Nucleus accumbens (tissue), 56 donors: ENCODE measurements around the gene AAK1.
"Not testable (repeated sequence)": the region's sequence is repeated elsewhere in the genome, so short reads cannot be mapped to it uniquely, and the experiment has no call there.

Experiments used
- DNase-seq, 56 donors: peaks; one replicate each; lab custom pipeline; 2025; lab: John Stamatoyannopoulos, UW

Gene AAK1

GRCh38 chr2:69628325-69629021 is 15.1 kb downstream of the AAK1 start:
- no peak for DNase-seq

DNA sequence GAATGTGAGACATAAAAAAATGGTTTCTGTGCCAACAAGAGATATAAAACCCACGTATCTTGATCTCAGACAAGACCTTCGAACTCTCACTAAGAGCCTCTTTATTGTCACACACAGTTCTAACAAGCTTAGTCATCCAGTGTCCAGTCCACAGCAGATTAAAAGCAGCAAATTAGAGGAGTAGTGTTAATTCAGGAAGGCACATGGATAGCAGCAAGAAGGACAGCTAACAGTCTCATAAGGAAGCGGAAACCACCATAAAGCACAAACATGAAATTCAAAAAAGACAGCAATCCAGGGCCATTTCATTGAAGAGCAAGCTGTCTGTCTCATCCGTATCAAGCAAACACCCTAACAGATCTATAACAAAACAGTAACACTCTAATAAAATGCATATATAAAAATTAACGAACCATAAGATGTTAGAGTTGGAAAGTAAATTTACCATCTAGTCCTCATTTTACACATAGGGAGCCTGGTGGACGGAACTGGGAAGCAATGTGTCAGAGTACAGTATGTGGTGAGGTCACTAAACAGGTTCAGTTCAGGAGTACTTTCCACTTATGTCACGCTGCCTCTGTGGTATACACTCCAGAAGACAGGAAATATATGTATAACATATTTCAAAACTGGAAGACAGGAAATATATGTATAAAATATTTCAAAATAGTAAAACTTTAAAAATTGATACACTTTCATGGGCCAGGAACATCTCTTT is 18.3 kb downstream of the AAK1 start:
- DNase-seq = no peak

DNA sequence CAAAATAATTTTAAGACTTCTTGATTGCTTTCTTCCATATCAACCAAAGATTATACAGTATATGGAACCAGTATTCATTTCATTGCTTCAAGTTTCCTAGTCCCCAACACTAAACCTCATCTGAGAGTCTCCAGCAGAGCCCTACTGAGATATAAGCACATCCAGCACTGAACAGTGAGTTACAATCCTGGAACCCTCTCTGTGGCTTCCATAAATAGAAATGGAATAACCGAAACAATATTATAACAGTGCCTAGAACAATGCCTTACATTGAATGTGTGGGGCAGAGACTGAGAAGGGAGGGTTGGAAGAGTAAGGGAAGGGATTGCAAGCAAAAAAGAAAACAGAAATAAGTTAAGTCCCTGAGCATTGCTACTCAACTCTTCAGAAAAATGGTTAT is 18.9 kb downstream of the AAK1 start:
- DNase-seq = no peak

DNA sequence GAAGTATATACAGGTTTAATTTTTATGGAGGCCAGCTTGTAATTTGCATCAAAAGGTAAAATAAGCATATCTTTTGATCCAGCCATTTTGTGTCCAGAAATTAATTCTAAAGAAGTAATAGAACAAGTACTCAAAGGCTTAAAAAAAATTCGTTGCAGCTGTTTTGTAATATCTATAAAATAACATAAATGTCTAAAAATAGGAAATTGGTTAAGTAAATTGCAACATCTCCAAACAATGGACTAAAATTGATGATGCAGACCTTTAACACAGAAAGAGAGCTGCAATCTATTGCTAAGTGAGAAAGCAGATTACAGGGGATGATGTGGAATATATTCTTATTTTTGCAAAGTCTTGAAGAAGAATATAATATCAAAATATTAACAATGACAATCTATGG is 19.4 kb downstream of the AAK1 start:
- no peak for DNase-seq

- no peak for DNase-seq
Observed at GRCh38 chr2:69623236-69623635, 20.3 kb downstream of the AAK1 start.

DNA sequence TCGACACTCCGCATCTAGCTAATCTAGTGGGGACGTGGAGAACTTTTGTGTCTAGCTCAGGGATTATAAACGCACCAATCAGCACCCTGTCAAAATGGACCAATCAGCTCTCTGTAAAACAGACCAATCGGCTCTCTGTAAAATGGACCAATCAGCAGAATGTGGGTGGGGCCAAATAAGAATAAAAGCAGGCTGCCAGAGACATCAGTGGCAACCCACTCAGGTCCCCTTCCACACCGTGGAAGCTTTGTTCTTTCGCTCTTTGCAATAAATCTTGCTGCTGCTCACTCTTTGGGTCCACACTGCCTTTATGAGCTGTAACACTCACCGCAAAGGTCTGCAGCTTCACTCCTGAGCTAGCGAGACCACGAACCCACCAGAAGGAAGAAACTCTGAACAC is 20.7 kb downstream of the AAK1 start:
- not testable (repeated sequence) for DNase-seq

- DNase-seq = not testable (repeated sequence)
Observed at GRCh38 chr2:69622017-69622540, 21.5 kb downstream of the AAK1 start.

- DNase-seq = no peak
Observed at GRCh38 chr2:69621440-69621839, 22.1 kb downstream of the AAK1 start.

DNA sequence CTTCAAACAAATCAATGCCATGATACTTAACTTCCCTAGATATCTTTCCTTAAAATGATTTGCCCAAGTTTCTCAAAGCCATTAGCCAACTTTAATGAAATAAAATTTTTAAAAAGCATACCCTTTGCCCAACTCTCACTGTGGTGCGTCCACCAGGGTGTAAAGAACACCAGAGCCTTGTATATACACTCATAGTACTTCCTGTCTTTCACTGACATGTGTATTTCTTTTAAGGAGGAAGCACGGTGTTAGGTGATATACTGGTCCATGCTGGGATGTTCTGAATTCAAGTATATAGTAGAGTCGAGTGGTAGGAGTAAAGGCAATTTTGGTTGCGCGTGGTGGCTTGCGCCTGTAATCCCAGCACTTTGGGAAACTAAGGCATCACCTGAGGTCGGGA is 22.7 kb downstream of the AAK1 start:
- no peak for DNase-seq

- DNase-seq = no peak
Observed at GRCh38 chr2:69619725-69620124, 23.8 kb downstream of the AAK1 start.

DNA sequence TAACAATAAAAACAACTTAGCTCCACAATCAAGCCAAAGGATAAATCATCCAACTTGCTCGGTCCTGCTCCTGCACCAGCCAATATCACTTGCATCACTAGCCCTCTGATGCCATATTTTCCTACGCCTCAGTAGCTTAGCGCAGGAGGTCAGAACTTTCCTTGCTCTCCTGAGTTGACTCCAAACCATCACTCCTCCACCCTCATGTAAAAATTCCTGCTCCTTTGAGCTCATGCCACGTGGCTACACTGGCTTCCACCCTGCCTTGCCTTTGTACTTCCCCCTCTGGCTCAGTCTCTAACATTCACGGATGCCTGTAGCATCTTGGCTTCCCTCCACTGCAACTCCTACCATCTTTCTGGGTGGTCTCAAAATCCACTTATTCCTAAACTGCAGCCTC is 25.2 kb downstream of the AAK1 start:
- DNase-seq = no peak

DNA sequence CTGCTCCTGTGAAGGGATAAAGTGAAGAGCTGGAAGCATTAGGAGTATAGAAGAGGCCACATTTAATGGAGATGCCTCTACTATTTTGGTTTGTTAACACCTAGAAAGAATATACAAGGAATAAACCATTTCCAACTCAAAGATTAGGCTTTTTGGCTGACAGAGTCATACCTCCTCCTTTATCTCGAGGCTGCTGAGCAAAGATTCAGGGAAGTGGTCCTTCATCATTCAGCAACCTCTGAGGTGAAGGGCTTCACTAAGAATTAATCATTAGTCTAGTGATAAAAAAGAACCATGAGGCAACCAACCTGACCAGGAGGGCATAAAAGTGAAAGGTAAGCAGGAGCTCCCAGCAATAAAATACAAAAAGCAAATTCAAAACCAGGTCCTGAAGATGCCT is 25.8 kb downstream of the AAK1 start:
- DNase-seq = no peak

- no peak for DNase-seq
Observed at GRCh38 chr2:69616755-69617154, 26.8 kb downstream of the AAK1 start.

GRCh38 chr2:69615969-69616368 is 27.6 kb downstream of the AAK1 start:
- DNase-seq = no peak

GRCh38 chr2:69615078-69615625 is 28.4 kb downstream of the AAK1 start:
- DNase-seq = no peak

GRCh38 chr2:69612707-69613106 is 30.8 kb downstream of the AAK1 start:
- DNase-seq = no peak

GRCh38 chr2:69612200-69612599 is 31.3 kb downstream of the AAK1 start:
- DNase-seq = no peak

GRCh38 chr2:69608109-69608508 is 35.4 kb downstream of the AAK1 start:
- DNase-seq = no peak

DNA sequence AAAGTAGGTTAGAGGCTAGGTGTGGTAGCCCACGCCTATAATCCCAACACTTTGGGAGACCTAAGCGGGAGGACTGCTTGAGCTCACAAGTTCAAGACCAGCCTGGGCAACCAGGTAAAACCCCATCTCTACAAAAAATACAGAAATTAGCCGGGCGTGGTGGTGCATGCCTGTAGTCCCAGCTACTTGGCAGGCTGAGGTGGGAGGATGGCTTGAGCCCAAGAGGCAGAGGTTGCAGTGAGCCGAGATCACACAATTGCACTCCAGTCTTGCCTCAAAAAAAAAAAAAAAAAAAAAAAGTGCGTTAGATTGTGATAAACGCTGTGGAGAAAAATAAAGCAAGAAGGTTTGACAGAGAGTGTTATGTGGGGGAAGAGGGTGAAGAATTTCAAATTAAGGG is 36.8 kb downstream of the AAK1 start:
- not testable (repeated sequence) for DNase-seq

- no peak for DNase-seq
Observed at GRCh38 chr2:69605284-69605683, 38.3 kb downstream of the AAK1 start.

- no peak for DNase-seq
Observed at GRCh38 chr2:69604836-69605235, 38.7 kb downstream of the AAK1 start.
